PFSK-1 (cell line): Measurements from ENCODE around the gene KSR1.

Source experiments
- FOXP2 ChIP-seq: optimal IDR thresholded peaks from 2 replicates; pipeline ENCODE3; 2011; ENCODE audit warnings: borderline replicate concordance, control low read depth, inconsistent platforms; ENCODE audit not compliant: insufficient read depth; ENCODE audit errors: extremely low read length, extremely low read depth
- POLR2AphosphoS5 ChIP-seq: IDR thresholded peaks from 2 replicates; pipeline ENCODE4 v1.6.1; 2012; ENCODE audit warnings: low read depth, mild to moderate bottlenecking, control low read depth, low read length, moderate library complexity
- SIN3A ChIP-seq: IDR thresholded peaks from 2 replicates; pipeline ENCODE4 v1.6.1; 2012; ENCODE audit warnings: mild to moderate bottlenecking, low read length, moderate library complexity, borderline replicate concordance; ENCODE audit not compliant: insufficient read depth
- TAF1 ChIP-seq: IDR thresholded peaks from 2 replicates; pipeline ENCODE4 v1.6.1; 2012; ENCODE audit warnings: low read length, control low read depth, borderline replicate concordance; ENCODE audit not compliant: insufficient read depth
- TF ChIP-seq, protein P1 (sequence below), 2 experiments: IDR thresholded peaks; 2 replicates each; pipeline versions ENCODE4 v1.6.1 to v1.8.0; 2011 to 2012; ENCODE audit warnings: low read depth in 2 of 2, low read length in 2 of 2, control low read depth in 1 of 2, inconsistent platforms in 1 of 2, mild to moderate bottlenecking in 1 of 2, moderate library complexity in 1 of 2; ENCODE audit not compliant: insufficient read depth in 1 of 2

KSR1 gene

DNA sequence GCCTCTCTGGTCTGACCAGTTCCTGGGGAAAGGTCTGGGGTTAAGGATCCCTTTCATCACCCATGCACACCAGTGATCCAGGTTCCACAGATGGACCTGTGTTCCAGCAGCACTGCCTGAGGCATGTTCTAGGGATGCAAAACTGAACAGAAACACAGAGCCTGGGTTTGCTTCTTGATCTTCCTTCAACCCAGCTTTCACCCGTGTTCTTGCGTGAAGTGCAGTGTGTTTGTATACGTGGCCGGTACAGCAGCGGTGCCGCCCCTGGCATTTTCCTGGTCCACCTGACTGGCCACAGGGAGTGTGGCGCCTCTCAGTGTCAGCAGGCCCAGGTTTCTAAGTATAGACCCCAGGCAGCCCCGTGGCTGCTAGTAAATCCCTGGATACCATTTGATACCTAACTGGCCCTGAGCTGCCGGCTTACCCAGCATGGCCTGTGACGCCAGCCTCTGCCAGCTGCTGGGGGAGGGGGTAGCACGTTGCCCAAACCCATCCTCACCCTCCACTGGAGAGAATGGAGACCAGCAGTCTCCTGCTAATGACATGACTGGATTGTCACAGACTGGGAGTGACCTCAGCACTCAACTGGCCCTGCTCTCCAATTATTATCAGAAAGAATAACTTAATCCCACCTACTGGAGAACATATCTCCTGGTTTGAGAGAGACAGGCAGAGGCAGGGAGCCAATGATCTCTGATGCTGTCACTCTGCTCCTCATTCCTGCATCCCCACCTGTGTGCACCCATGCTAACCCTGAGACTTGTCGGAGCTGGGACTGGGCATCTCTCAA lies 115.5 kb downstream of the KSR1 start:
- TF ChIP-seq TAF1 (no peak), FOXP2 (no peak), SIN3A (no peak), POLR2AphosphoS5 (no peak)
- TF ChIP-seq, protein P1, sequence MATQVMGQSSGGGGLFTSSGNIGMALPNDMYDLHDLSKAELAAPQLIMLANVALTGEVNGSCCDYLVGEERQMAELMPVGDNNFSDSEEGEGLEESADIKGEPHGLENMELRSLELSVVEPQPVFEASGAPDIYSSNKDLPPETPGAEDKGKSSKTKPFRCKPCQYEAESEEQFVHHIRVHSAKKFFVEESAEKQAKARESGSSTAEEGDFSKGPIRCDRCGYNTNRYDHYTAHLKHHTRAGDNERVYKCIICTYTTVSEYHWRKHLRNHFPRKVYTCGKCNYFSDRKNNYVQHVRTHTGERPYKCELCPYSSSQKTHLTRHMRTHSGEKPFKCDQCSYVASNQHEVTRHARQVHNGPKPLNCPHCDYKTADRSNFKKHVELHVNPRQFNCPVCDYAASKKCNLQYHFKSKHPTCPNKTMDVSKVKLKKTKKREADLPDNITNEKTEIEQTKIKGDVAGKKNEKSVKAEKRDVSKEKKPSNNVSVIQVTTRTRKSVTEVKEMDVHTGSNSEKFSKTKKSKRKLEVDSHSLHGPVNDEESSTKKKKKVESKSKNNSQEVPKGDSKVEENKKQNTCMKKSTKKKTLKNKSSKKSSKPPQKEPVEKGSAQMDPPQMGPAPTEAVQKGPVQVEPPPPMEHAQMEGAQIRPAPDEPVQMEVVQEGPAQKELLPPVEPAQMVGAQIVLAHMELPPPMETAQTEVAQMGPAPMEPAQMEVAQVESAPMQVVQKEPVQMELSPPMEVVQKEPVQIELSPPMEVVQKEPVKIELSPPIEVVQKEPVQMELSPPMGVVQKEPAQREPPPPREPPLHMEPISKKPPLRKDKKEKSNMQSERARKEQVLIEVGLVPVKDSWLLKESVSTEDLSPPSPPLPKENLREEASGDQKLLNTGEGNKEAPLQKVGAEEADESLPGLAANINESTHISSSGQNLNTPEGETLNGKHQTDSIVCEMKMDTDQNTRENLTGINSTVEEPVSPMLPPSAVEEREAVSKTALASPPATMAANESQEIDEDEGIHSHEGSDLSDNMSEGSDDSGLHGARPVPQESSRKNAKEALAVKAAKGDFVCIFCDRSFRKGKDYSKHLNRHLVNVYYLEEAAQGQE (IDR thresholded peaks at IDR 0.05; ENCODE audit: insufficient read depth in 1 of 2, low read depth in 2 of 2, low read length in 2 of 2): no peak

DNA sequence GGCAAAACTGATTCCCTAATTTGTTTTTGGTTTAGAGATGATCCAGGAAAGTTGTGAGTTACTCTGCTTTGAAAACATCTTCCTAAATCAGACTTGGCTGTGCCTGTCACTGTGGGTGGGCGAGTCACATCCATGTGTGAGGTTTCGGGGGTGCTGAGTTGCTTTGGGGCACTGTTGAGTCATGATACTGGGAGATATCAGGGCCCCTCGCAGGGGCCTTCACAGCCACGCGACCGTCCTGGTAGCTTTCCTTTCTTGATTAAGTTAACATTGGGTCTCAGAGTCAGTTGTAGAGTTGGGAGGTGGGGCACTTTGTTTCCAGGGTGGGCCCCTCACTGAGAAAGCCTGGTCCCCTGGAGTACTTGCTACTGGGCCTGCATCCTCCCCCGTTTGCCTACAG lies 116.4 kb downstream of the KSR1 start:
- TF ChIP-seq POLR2AphosphoS5 (no peak), SIN3A (no peak), TAF1 (no peak)
- TF ChIP-seq, protein P1 (IDR thresholded peaks at IDR 0.05; ENCODE audit: insufficient read depth in 1 of 2, low read depth in 2 of 2, low read length in 2 of 2): no peak

DNA sequence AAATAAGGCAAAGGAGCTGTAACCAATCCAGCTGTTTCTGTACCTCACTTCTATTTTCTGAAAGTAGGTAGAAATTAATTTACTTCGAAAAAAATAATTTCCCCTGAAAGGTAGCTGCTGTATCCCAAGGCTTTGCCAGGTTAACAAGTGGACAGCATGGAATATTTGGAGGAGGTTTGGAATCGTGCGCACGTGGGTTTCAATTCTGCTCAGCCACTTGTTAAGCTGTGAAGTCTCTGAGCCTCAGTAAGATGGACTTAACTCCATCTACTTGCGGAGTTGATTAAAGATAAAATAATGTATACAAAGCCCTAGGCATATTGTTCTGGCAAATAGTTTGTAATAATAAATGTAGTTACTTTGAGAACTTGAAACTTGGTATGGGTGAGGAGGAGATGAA lies 117.3 kb downstream of the KSR1 start:
- TF ChIP-seq SIN3A: no peak
- TF ChIP-seq, protein P1 (IDR thresholded peaks at IDR 0.05; ENCODE audit: insufficient read depth in 1 of 2, low read depth in 2 of 2, low read length in 2 of 2): no peak
- TF ChIP-seq FOXP2: no peak
- TF ChIP-seq POLR2AphosphoS5: no peak
- TF ChIP-seq TAF1: no peak

DNA sequence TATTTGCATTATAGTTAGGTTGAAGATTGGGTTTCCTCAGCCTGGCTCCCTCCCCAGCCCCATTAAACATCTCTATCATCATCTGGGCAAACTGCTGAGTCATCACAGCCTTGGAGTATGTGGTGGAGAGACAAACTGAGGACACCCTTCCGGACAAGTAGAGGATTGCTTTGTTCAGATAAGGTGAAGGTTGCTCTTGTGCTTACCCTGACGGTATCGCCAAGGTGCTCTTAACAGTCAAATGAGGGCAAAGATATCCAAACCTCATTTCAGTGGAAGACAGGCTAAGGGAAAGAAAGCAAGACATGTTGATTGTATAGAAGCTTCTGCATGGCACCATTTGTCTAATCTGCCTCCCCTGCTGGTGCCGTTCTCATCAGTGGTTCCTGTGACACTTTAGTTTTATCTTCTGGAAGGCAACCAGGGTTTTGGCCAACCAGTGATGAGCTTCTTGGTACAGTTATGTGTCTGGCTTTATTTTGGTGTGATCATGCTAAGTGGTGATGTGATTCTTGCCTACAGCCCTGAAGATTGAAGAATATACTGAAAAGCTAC lies 117.8 kb downstream of the KSR1 start:
- TF ChIP-seq, protein P1 (IDR thresholded peaks at IDR 0.05; ENCODE audit: insufficient read depth in 1 of 2, low read depth in 2 of 2, low read length in 2 of 2): no peak
- no peak for TF ChIP-seq FOXP2
- no peak for TF ChIP-seq TAF1
- no peak for TF ChIP-seq SIN3A
